Measurements from ENCODE around the gene DEAF1. TPM values are rescaled to one million over a fixed set of nuclear protein-coding genes. Genes with fewer than 3 reads are reported as not detected.
A peak's percentile ranks its signal among the peaks of the same experiment; 100 is the strongest.

DEAF1 gene
- total and polyA plus RNA-seq, 10 of the 15 experiments (the other 5 are each of a cell fraction or from before 2014, with no cell fraction given) = 0.68 to 51.3 (median 25.9) TPM

- TF ChIP-seq PAX8 (IDR thresholded peaks at IDR 0.05) (no peak), MYC (IDR thresholded peaks at IDR 0.05; ENCODE audit: insufficient read depth, insufficient read length, insufficient replicate concordance, low read length, severe bottlenecking) (no peak), FOXK2 (IDR thresholded peaks at IDR 0.05) (no peak), CHD1 (IDR thresholded peaks at IDR 0.05; ENCODE audit: low read depth, low read length) (no peak), CREM (IDR thresholded peaks at IDR 0.05; ENCODE audit: low read depth) (no peak), RUNX3 (IDR thresholded peaks at IDR 0.05; ENCODE audit: low read length) (peak; percentile 84), YY1 (IDR thresholded peaks at IDR 0.05; ENCODE audit: low read depth, low read length) (peak; percentile 74), SPI1 (IDR thresholded peaks at IDR 0.05; ENCODE audit: borderline replicate concordance, insufficient read depth, low read depth, low read length) (peak; percentile 31; the same call in 1 of the 2 replicates), ATF2 (IDR thresholded peaks at IDR 0.05; ENCODE audit: low read length) (peak; percentile 20; the same call in 1 of the 2 replicates)
These were observed 65.8 kb downstream of the DEAF1 start (continued) for GRCh38 chr11:629237-629583.

DNA sequence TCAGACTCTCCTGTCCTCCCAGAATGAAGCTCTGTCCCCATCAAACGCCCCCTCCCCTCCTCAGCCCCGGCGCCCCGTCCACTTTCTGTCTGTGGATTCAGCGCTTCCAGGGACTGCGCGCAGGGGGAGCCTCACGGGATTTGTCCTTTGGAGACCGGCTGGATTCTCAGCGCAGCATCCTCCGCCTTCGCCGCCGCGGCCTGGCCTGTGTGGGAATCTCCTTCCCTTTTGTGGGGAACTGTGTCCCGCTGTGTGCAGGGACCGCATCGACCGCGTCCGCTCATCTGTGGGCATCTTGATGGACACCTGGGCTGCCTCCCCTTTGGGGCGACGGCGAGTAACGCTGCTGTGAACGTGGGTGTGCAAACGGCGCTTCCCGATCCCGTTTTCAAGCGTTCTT is 67.0 kb downstream of the DEAF1 start:
- FAIRE-seq (no peak), DNase-seq (ENCODE audit: low read depth, low spot score) (no peak), ATAC-seq (no peak)
- no peak overlapping the region for H3K27ac ChIP-seq (ENCODE audit: control insufficient read depth, insufficient read depth)
- SMC1A ChIA-PET (ENCODE audit: uncharacterized antibody, unreplicated experiment) = no interaction called here
- POLR2A ChIA-PET = no interaction called here
- CTCF ChIA-PET = no interaction called here
- H4K20me1 ChIP-seq (ENCODE audit: control insufficient read depth, insufficient read depth) = no peaks in the 10 kb centered on the region
- no peak overlapping the region for H3K4me3 ChIP-seq
- H3K4me2 ChIP-seq (ENCODE audit: control insufficient read depth, insufficient read depth) = peak overlapping the region; percentile 75
- in situ Hi-C loops (cut with MboI) (no loop called here), intact Hi-C loops (cut with micrococcal nuclease; ENCODE audit: unreplicated experiment) (no loop called here)
- RAD21 ChIA-PET (ENCODE audit: unreplicated experiment) = no interaction called here
- no peaks in the 10 kb centered on the region for H3K27me3 ChIP-seq (replicated peaks in 1 of 2; ENCODE audit: control insufficient read depth in 2 of 2, insufficient read depth in 2 of 2, low read length in 1 of 2)
- no peak overlapping the region for H2AFZ ChIP-seq (ENCODE audit: control insufficient read depth, low read depth, low read length)
- no peaks in the 10 kb centered on the region for H3K36me3 ChIP-seq (ENCODE audit: control insufficient read depth in 2 of 2, insufficient read depth in 2 of 2, low read length in 1 of 2)
- WGBS (ENCODE audit: insufficient coverage, insufficient replicate concordance, low lambda C conversion rate, missing lambda C conversion rate) = 93% methylated on average over 22 of the region's 31 CpGs
- BruUV-seq (replicated peaks) = no TSS peak
- no peaks in the 10 kb centered on the region for H3K9me3 ChIP-seq (replicated peaks; ENCODE audit: control insufficient read depth, insufficient read depth, low read length)
- H3K4me1 ChIP-seq (ENCODE audit: control insufficient read depth, insufficient read depth, low read length) = peaks cover 29% of the 10 kb centered on the region
- no peaks in the 10 kb centered on the region for H3K79me2 ChIP-seq (ENCODE audit: control insufficient read depth, insufficient read depth, low read length)
- no peak overlapping the region for H3K9ac ChIP-seq (ENCODE audit: control insufficient read depth, insufficient read depth, low read length)
- no peak for TF ChIP-seq NFIC (IDR thresholded peaks at IDR 0.05; ENCODE audit: low read depth, low read length)
- TF ChIP-seq ELK1 (IDR thresholded peaks at IDR 0.05; ENCODE audit: low read depth, low read length) = no peak
- TF ChIP-seq TAF1 (IDR thresholded peaks at IDR 0.05; ENCODE audit: borderline replicate concordance, low read depth, low read length) = no peak
- TF ChIP-seq, protein P1, sequence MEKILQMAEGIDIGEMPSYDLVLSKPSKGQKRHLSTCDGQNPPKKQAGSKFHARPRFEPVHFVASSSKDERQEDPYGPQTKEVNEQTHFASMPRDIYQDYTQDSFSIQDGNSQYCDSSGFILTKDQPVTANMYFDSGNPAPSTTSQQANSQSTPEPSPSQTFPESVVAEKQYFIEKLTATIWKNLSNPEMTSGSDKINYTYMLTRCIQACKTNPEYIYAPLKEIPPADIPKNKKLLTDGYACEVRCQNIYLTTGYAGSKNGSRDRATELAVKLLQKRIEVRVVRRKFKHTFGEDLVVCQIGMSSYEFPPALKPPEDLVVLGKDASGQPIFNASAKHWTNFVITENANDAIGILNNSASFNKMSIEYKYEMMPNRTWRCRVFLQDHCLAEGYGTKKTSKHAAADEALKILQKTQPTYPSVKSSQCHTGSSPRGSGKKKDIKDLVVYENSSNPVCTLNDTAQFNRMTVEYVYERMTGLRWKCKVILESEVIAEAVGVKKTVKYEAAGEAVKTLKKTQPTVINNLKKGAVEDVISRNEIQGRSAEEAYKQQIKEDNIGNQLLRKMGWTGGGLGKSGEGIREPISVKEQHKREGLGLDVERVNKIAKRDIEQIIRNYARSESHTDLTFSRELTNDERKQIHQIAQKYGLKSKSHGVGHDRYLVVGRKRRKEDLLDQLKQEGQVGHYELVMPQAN (conservative IDR thresholded peaks at IDR 0.05) = no peak
- no peak for TF ChIP-seq NR2C1 (IDR thresholded peaks at IDR 0.05)
- TF ChIP-seq, protein P2, sequence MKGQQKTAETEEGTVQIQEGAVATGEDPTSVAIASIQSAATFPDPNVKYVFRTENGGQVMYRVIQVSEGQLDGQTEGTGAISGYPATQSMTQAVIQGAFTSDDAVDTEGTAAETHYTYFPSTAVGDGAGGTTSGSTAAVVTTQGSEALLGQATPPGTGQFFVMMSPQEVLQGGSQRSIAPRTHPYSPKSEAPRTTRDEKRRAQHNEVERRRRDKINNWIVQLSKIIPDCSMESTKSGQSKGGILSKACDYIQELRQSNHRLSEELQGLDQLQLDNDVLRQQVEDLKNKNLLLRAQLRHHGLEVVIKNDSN (IDR thresholded peaks at IDR 0.05; ENCODE audit: borderline replicate concordance, extremely low read length, insufficient read depth, low read depth, low read length) = no peak
- no peak for TF ChIP-seq CHD1 (IDR thresholded peaks at IDR 0.05; ENCODE audit: low read depth, low read length)
- no peak for TF ChIP-seq FOS (IDR thresholded peaks at IDR 0.05; ENCODE audit: borderline replicate concordance, extremely low read depth, insufficient read length)
- TF ChIP-seq PKNOX1 (IDR thresholded peaks at IDR 0.05) = no peak

All from GM12878 (cell line).